Left hindlimb (tissue), 1 donor: ENCODE measurements around the gene FLNA.
"Not testable (repeated sequence)": the region's sequence is repeated elsewhere in the genome, so short reads cannot be mapped to it uniquely, and the experiment has no call there.

Source experiments
- DNase-seq: peaks from one replicate; pipeline ENCODE4 v3.0.0-alpha.2; 2018

FLNA gene

DNA sequence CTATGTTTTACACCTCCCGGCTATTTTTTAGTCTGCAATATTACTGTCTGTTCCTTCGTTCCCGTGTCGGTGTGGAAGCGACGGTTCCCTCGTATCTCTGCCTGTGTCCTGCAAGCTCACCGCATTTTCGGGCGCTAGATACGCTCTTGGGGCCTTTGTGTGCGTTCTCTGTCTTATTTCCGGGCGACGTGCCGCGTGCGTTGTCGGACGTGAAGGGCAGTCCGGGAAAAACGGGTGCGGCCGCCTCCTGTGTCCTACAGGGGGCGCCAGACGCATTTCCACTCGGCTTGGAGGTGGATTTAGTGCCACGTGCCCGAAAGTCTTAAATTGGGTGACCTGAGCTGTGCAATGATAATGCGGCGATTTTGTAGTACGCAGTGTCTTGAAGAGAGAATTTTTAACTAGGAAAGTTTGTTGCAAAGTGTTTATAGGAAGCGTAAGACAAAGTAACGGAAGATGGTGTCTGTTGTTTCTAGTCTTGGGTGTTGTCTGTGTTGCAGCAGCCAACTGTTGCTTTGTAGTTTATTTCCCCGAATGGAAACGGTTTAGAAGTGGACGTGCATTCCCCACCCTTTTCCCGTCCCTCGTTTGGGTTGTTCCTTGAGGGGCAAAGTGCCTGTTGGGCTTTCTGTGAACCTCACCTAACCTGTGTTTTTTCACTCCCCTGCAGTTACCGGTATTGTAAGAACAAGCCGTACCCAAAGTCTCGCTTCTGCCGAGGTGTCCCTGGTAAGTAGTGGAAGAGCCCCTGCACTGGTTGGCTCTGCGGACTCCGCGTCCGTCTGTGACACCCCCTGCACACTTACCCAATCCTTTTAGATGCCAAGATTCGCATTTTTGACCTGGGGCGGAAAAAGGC, 24.5 kb upstream of the FLNA start:
- peak; percentile 87 for DNase-seq

DNA sequence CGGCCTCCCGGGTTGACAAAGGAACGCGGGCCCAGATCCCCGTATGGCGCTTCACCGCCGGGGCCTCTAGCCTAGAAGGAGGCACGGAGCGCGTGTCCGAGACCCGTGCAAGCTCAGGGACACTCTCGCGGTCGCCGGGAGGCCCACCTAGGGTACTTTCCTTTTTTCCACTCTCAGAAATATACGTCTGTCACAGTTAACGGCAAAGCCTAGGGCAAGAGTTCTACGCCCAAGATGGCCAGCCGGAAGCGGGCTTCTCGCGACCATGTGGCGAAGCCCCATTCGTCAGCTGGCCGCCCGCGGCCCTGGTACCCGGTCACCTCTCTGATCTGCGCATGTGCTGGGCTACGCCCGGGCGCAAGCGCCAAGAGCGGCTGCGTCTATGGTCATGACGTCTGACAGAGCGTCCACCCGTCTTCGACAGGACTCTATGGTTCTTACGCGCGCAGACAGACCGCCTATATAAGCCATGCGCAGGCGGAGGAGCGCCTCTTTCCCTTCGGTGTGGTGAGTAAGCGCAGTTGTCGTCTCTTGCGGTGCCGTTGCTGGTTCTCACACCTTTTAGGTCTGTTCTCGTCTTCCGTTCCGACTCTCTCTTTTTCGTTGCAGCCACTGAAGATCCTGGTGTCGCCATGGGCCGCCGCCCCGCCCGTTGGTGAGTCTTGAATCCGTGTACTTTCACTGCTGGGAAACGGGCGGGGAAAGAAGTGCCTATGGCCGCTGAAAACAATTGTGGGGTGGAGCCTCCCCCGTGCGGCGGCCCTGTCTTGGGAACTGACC, 23.6 kb upstream of the FLNA start, which contains the start of gene RPL10:
Gene RPL10, plus strand, starts transcription at position 490 of the 780 bp plus-strand sequence. Its CDS starts 143 bp downstream, at position 633.
- peak; percentile 96 for DNase-seq

DNA sequence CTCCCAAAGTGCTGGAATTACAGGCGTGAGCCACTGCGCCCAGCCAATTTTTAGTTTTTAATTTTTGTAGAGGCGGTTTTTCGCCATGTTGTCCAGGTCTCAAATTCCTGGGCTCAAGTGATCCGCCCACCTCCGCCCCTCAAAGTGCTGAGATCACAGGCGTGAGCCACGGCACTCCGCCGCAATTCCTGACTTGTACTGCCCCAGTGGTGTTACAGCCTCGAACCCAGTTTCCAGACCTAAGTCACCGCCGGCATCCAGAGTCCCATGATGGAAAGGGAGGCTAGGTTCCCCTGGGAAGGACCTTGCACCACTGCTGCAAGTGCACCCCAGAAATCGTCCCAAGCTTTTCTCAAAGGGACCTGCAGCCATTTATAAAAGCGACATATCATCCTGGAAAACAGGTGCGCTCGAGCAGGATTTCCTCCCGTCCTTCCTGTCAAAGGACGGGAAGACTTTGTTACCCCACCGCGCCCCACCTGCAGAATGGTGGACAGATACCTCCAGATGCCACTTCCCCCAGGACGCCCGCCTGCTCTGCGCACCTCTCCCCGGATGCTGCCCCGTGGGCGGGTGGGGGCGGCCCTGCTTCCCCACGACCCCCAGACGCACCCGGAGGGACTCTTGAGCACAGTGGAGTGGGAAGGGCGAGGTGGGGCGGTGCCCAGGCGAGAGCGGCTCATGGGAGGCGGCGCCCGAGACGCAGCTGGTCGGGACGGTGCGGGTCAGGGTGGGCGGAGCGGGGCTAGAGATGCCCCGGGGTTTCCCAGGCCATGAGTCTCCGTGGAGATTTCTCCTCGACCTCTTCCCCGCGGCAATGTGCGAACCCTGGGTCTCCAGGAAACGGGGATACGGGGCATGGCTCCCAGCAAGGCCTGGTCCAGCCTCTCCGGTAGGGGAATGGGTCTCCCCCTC, 22.8 kb upstream of the FLNA start:
- peak; percentile 86 for DNase-seq

DNA sequence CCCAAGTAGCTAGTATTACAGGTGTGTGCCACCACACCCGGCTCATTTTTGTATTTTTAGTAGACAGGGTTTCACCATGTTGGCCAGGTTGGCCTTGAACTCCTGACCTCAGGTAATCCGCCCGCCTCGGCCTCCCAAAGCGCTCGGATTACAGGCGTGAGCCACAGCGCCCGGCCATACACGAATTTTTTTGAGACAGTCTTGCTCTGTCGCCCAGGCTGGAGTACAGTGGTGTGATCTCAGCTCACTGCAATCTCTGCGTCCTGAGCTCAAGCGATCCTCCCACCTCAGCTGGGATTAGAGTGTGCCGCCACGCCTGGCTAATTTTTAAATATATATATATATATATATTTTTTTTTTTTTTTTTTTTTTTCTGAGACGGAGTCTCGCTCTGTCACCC, 21.9 kb upstream of the FLNA start:
- DNase-seq = peak; percentile 9

DNA sequence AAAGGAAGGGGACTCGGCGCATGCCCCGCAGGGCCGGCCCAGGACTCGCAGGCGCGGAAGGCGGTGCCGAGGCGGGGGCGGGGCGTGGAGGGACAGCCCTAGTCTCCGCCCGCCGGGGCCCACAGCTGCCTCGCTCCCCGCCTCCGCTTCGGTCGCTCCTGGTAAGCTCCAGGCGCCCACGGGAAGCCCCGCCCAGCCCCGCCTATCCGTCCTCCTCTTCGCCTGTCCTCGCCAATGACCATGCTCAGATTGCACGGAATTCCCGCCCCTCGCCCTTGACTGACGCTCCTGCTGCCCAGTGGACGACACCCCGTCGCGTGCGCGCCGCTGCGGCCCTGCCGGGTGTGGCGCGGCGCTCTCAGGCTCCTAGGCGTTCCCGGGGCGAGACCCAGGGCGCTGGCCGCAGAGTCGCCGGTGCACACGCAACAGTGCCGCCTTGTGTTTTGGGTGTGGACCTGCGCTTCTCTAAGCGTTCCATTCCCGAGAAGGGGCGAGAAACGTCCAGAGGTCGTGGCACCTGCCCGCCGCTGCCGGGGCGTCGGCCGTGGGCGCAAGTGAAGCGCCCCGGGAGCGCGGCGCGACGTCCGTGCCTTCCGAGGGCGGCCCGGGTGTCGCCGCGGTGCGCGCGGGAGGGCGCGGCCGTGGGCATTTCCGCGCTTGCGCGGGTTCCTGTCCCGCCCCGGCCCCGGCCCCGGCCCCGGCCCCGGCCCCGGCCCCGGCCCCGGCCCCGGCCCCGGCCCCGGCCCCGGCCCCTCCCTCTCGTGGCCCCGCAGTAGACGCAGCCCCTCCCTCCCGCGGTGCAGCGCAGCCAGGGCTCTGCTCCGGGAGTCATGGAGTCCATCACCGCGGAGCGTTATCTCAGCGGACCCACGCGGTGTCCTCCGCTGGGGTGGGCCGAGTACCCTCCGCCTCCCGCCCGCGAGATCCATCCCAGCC, 15.6 kb upstream of the FLNA start:
- not testable (repeated sequence) for DNase-seq

DNA sequence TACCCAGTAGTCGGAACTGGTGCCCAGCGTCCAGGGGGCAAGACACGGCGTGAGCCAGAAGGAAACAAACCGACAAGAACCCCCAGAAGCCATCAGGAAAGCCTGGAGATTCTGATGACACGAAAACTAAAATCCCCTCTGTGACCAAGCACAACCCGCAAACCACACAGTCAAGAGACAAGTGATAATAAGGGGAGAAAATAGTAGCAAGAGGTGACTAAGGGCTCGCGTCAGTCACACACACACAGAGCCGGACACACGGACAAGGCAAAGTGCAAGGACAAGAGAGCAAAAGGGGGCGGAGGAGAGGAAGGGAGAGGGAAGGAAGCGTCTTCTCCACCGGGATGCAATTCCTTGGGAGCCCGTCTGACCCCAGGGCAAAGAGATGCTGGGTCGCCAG, 14.2 kb upstream of the FLNA start:
- DNase-seq = not testable (repeated sequence)

DNA sequence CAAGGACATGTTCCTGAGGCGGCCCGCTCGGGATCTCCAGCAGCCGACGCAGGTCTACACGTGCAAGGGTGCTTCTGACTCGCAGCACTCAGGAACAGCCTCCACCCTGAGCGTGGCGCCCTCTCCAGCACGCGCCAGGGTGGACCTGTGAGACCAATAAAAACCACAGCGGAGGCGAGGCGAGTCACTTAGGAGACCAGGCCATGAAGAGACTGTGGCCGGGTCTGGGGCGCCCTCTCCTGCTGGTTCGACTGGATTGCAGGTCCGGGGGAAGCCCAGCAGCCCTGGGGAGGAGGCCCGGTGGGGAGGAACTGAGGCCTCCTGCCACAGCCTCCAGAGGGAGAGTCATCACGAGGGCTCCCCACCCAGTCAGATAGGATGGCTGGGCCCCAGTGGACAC, 13.7 kb upstream of the FLNA start:
- not testable (repeated sequence) for DNase-seq

DNA sequence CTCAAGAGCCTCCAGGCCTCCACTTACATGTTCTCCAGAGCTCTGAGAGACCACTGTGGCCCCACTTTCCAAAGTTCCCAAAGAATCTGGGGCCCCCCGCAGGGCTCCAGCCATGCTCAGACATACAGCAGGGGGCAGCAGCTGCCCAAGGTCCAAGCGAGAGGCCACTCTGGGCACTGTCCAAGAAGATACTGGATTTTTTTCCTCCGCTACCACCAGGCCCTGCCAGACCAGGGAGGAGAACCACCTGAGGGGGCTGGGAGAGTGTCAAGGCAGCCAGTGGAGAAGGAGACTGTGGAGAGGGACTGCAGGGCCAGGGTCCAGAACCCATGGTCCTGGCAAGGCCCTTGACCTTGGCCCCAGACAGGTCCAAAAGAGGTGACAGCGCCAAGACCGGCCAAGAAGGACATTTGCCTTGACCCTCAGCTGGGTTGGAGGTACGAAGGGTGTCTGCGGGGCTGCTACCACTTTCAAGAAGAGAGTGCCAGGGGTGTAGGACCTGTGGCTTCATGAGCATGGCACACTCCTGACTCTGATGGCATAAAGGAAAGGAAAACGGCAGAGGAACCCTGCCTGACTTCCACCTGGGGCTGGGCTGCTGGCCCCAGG, 10.0 kb upstream of the FLNA start:
- no peak for DNase-seq

DNA sequence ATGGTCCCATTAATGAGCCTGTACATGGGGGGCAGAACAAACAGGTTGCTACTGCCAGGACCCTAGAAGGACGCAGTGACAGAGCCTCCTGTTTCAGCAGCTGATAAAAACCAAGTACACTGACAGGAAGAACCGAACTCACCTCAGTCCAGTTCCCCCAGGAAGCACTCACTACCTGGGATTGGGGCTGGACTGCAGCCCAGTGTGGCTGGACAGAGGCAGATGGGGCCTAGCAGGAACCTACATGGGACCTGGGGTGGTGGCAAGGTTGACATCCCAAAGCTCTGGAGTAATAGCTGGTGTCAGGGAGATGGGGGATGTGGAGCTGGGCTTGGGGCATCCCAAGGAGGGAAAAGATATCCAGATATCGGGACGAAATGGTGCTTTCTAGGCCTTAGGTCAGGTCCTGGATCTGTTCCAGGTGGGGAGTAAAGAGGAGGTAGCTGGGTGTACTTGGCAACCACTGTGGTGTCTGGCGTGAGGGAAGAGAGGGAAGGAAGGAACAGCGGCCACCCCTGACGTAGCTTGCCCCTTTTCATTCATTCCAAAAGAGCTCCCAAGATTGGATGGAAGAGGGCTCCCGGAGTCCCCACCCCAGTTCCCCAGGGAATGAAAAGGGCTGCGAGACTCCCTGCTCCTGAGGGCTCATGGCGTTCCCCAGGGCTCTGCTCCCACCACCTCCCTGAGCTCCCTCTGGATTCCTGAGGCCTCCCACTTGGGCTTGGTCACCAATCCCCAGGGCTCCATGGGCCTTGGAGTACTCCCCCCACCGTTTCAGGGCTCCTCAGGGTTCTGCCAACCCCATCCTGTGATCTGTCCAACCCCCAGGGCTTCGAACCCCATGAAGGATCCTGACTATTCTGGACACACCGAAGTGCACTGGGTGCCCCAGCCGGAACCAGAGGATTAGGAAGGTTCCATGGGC, 9.2 kb upstream of the FLNA start:
- no peak for DNase-seq

DNA sequence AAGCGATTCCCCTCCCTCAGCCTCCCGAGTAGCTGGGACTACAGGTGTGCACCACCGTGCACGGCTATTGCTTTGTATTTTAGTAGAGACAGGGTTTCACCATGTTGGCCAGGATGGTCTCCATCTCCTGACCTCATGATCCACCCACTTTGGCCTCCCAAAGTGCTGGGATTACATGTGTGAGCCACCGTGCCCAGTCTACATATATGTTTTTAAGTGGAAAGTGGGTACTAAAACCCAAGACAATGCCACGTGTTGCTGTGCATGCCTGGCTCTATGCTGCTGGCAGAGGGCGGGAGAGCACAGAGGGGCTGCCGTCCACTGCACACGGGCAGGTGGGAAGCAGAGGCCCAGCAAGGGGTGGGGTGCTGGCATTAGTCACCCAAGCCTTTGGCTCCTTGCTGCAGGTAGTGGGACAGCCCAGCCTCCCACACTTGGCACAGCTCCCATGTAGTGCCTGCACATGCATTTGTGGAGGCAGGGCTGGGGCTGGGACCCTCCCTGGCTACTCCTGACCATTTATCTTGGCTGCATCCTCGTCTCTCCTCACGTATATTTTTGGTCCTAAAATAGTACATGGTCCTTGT, 8.1 kb upstream of the FLNA start:
- no peak for DNase-seq

DNA sequence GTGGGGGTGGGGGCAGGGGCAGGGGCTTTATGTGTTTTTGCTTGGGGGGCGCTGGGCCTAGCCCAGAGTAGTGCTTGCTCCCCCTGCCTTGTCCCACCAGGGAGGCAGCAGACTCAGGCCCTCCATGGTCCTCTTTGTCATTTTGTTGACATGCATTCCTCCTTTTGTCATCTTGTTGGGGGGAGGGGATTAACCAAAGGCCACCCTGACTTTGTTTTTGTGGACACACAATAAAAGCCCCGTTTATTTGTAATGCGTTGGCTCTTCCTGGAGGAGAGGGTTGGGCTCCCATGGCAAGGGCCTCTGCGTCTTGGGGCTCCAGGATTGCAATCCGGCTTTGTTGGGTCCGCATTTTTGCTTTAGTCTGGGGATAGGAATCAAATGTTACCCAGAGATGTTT, 6.8 kb upstream of the FLNA start:
- no peak for DNase-seq

DNA sequence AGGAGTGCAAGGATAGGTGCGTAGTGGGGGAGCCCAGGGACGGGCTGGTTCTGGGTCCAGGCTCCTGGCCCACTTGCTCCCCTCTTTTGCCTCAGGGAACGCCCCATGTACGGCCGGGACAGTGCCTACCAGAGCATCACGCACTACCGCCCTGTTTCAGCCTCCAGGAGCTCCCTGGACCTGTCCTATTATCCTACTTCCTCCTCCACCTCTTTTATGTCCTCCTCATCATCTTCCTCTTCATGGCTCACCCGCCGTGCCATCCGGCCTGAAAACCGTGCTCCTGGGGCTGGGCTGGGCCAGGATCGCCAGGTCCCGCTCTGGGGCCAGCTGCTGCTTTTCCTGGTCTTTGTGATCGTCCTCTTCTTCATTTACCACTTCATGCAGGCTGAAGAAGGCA, 6.4 kb upstream of the FLNA start:
- DNase-seq = no peak

DNA sequence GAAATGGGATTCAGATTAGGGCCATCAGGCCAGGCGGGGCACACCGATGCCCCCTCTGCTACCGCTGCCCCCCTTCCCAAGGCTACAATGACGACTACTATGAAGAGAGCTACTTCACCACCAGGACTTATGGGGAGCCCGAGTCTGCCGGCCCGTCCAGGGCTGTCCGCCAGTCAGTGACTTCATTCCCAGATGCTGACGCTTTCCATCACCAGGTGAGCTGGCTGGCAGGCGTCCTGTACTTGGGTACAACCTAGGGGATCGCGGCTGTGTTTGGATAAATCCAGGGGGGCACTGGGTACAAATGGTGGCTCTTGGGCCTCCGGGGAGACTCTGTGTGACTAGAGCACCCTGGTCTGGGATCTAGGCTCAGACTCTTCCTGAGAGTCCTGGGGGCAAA, 5.7 kb upstream of the FLNA start:
- no peak for DNase-seq

DNA sequence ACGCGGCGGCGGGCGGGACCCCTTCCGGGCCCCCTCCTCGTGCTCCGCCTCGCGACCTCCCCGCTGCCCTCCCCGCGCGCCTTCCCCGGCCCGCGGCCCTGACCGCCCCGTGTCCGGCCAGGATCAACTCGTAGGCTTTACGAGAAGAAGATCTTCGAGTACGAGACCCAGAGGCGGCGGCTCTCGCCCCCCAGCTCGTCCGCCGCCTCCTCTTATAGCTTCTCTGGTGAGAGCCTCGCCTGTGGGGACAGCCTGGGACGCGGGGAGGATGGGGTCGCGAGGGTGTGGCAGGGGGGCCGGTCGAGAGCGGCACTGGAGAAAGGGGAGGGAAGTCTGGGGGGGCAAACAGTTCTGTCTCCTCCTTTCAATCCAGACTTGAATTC, 5.1 kb upstream of the FLNA start:
- no peak for DNase-seq

DNA sequence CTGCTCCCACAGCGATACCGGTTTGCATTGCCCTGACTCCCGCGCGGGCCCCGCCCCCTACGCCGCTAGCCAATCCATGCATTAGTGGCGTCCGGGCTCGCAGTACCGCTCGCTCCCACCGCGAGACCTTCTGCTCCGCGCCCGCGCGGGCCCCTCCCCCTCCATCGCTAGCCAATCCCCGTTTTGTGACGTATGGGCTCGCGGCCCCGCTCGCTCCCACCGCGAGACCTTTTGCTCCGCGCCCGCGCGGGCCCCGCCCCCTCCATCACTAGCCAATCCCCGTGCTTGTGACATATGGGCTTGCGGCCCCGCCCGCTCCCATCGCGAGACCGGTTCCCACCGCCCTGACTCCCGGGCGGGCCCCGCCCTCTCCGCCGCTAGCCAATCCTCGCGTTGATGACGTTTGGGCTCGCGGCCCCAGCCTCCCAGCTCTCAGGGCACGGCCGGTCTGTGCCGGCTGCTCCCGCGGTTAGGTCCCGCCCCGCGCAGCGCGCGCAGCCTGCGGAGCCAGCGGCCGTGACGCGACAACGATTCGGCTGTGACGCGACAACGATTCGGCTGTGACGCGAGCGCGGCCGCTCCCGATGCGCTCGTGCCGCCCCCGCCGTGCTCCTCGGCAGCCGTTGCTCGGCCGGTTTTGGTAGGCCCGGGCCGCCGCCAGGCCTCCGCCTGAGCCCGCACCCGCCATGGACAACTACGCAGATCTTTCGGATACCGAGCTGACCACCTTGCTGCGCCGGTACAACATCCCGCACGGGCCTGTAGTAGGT, 4.5 kb upstream of the FLNA start, which contains the start of gene EMD:
Gene EMD, plus strand, starts transcription at position 497 of the 770 bp plus-strand sequence. Its CDS starts 190 bp downstream, at position 687.
- peak; percentile 98 for DNase-seq

DNA sequence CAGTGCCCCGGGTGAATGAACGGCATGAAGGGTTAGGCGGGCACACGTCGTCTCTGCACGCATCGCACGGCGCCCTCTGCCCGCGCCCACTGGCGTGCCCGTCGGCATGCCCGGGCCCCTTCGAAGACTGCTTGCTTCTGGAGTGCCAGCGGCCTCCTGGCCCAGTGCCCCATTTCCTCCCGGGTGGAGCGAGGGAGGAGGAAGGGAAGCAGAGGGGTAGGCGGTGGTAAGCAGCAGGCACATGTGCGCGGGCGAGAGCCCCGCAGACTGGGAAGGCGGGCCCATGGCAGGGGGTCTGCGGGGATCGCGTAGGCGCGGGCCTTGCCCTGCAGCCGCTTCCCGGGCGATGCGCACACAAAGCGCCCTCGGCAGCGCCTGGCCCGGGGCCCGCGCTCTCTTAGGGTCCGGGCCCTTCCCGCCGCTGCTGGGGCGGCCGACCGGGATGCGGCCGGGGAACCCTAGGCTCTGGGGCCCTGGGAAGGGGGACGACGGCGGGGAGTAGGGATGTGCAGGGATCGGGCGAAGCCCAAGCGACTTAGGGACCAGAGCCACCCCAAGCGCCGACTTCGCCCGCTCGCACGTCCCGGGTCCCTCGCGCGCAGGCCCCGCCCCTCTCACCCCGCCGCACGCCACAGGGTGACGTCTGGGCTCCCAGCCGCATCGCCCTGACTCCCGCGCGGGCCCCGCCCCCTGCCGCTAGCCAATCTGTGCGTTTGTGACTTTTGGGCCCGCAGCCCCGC, 3.8 kb upstream of the FLNA start:
- peak; percentile 67 for DNase-seq

DNA sequence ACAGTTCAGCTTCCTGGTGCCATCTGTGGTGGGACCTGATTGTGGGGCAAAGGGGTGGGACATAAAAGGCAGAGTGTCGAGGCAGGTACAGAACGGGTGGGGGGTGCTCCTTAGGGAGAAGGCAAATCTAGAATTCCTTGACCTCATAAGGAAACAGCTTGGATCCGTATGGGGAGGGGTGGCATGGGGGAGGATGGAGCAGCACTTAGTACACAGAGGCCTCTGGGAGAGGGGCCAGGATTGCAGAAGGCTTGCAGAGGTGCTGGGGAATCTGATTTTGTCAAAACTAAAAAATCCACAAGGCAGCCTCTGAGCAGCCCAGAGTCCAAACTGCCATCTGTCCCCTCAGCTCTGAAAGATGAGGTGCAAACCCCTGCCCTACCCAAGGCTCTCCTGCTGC, 2.3 kb upstream of the FLNA start:
- DNase-seq = no peak

DNA sequence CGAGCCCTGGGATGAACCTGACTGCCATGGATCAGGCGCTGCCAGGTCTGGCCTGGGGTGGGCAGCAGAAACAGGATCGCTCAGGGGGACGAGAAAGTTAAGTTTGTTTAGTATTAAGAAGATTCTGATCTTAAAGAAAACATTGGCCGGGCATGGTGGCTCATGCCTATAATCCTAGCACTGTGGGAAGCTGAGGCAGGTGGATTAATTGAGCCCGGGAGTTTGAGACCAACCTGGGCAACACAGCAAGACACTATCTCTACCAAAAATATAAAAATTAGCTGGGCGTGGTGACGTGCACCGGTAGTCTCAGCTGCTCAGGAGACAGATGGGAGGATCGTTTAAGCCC, 696 bp upstream of the FLNA start:
- DNase-seq = no peak
